ENCODE measurements around the gene PRRX2.
A peak's percentile ranks its signal among the peaks of the same experiment; 100 is the strongest.
"Not testable (repeated sequence)": the region's sequence is repeated elsewhere in the genome, so short reads cannot be mapped to it uniquely, and the experiment has no call there.

The PRRX2 gene

GRCh38 chr9:129748249-129748648 is 82.8 kb downstream of the PRRX2 start:
- no peak overlapping the region for H3K4me3 ChIP-seq (ENCODE audit: low read length in 2 of 2)
- no peaks in the 10 kb centered on the region for H3K36me3 ChIP-seq (ENCODE audit: control insufficient read depth in 2 of 2, insufficient read depth in 2 of 2, low read length in 2 of 2)
- H3K27me3 ChIP-seq (ENCODE audit: control insufficient read depth in 1 of 2, insufficient read depth in 2 of 2, low read length in 2 of 2) = peaks cover 0 to 2% of the 10 kb centered on the region in 2 donors
- H3K4me1 ChIP-seq (ENCODE audit: control insufficient read depth, insufficient read depth, low read length) = peaks cover 14% of the 10 kb centered on the region
- H3K9ac ChIP-seq (ENCODE audit: low read length in 2 of 2) = no peak overlapping the region
- no peaks in the 10 kb centered on the region for H3K9me3 ChIP-seq (ENCODE audit: control insufficient read depth in 2 of 2, low read length in 2 of 2)
- no peak overlapping the region for H3K27ac ChIP-seq (ENCODE audit: low read length)

- not testable (repeated sequence) for H3K9ac ChIP-seq (ENCODE audit: low read length in 2 of 2); H3K27ac ChIP-seq (ENCODE audit: low read length); H3K4me3 ChIP-seq (ENCODE audit: low read length in 2 of 2); H3K27me3 ChIP-seq (ENCODE audit: control insufficient read depth in 1 of 2, insufficient read depth in 2 of 2, low read length in 2 of 2); H3K9me3 ChIP-seq (ENCODE audit: control insufficient read depth in 2 of 2, low read length in 2 of 2); H3K36me3 ChIP-seq (ENCODE audit: control insufficient read depth in 2 of 2, insufficient read depth in 2 of 2, low read length in 2 of 2)
- H3K4me1 ChIP-seq (ENCODE audit: control insufficient read depth, insufficient read depth, low read length) = peaks cover 15% of the 10 kb centered on the region
Measured at GRCh38 chr9:129749052-129749451, 83.6 kb downstream of the PRRX2 start.

GRCh38 chr9:129749575-129749974 is 84.1 kb downstream of the PRRX2 start:
- no peak overlapping the region for H3K27ac ChIP-seq (ENCODE audit: low read length)
- no peak overlapping the region for H3K9ac ChIP-seq (ENCODE audit: low read length in 2 of 2)
- peaks cover 0 to 2% of the 10 kb centered on the region in 2 donors for H3K27me3 ChIP-seq (ENCODE audit: control insufficient read depth in 1 of 2, insufficient read depth in 2 of 2, low read length in 2 of 2)
- H3K36me3 ChIP-seq (ENCODE audit: control insufficient read depth in 2 of 2, insufficient read depth in 2 of 2, low read length in 2 of 2) = no peaks in the 10 kb centered on the region
- H3K4me1 ChIP-seq (ENCODE audit: control insufficient read depth, insufficient read depth, low read length) = peaks cover 15% of the 10 kb centered on the region
- H3K9me3 ChIP-seq (ENCODE audit: control insufficient read depth in 2 of 2, low read length in 2 of 2) = no peaks in the 10 kb centered on the region
- H3K4me3 ChIP-seq (ENCODE audit: low read length in 2 of 2) = no peak overlapping the region

- Histone ChIP-seq H3K36me3 (ENCODE audit: control insufficient read depth in 2 of 2, insufficient read depth in 2 of 2, low read length in 2 of 2) (no peaks in the 10 kb centered on the region), H3K4me3 (ENCODE audit: low read length in 2 of 2) (no peak overlapping the region), H3K9ac (ENCODE audit: low read length in 2 of 2) (no peak overlapping the region), H3K27me3 (ENCODE audit: control insufficient read depth in 1 of 2, insufficient read depth in 2 of 2, low read length in 2 of 2) (peaks cover 0 to 2% of the 10 kb centered on the region in 2 donors), H3K9me3 (ENCODE audit: control insufficient read depth in 2 of 2, low read length in 2 of 2) (no peaks in the 10 kb centered on the region), H3K27ac (ENCODE audit: low read length) (no peak overlapping the region), H3K4me1 (ENCODE audit: control insufficient read depth, insufficient read depth, low read length) (peaks cover 15% of the 10 kb centered on the region)
Measured at GRCh38 chr9:129750013-129750638, 84.7 kb downstream of the PRRX2 start.

GRCh38 chr9:129751841-129752801 is 86.7 kb downstream of the PRRX2 start:
- Histone ChIP-seq H3K27me3 (ENCODE audit: control insufficient read depth in 1 of 2, insufficient read depth in 2 of 2, low read length in 2 of 2) (peaks cover 0 to 2% of the 10 kb centered on the region in 2 donors), H3K4me3 (ENCODE audit: low read length in 2 of 2) (peak overlapping the region; percentile 45 to 72), H3K9me3 (ENCODE audit: control insufficient read depth in 2 of 2, low read length in 2 of 2) (no peaks in the 10 kb centered on the region), H3K4me1 (ENCODE audit: control insufficient read depth, insufficient read depth, low read length) (peaks cover 15% of the 10 kb centered on the region), H3K27ac (ENCODE audit: low read length) (no peak overlapping the region), H3K36me3 (ENCODE audit: control insufficient read depth in 2 of 2, insufficient read depth in 2 of 2, low read length in 2 of 2) (no peaks in the 10 kb centered on the region), H3K9ac (ENCODE audit: low read length in 2 of 2) (peak overlapping the region; percentile 3 to 58)

GRCh38 chr9:129752900-129753729 is 87.7 kb downstream of the PRRX2 start, which contains the start of gene PTGES:
PTGES (minus strand) TSS chr9:129753042; CDS start chr9:129753012, 30 bp downstream.
- H3K36me3 ChIP-seq (ENCODE audit: control insufficient read depth in 2 of 2, insufficient read depth in 2 of 2, low read length in 2 of 2) = no peaks in the 10 kb centered on the region
- H3K9me3 ChIP-seq (ENCODE audit: control insufficient read depth in 2 of 2, low read length in 2 of 2) = no peaks in the 10 kb centered on the region
- peaks cover 0 to 2% of the 10 kb centered on the region in 2 donors for H3K27me3 ChIP-seq (ENCODE audit: control insufficient read depth in 1 of 2, insufficient read depth in 2 of 2, low read length in 2 of 2)
- peak within 1 kb of the TSS; percentile 45 to 72 for H3K4me3 ChIP-seq (ENCODE audit: low read length in 2 of 2)
- no peak within 1 kb of the TSS for H3K27ac ChIP-seq (ENCODE audit: low read length)
- H3K4me1 ChIP-seq (ENCODE audit: control insufficient read depth, insufficient read depth, low read length) = peaks cover 15% of the 10 kb centered on the region
- peak within 1 kb of the TSS; percentile 3 to 58 for H3K9ac ChIP-seq (ENCODE audit: low read length in 2 of 2)

GRCh38 chr9:129755151-129755550 is 89.7 kb downstream of the PRRX2 start:
- H3K4me1 ChIP-seq (ENCODE audit: control insufficient read depth, insufficient read depth, low read length) = peaks cover 21% of the 10 kb centered on the region
- no peak overlapping the region for H3K9ac ChIP-seq (ENCODE audit: low read length in 2 of 2)
- H3K9me3 ChIP-seq (ENCODE audit: control insufficient read depth in 2 of 2, low read length in 2 of 2) = no peaks in the 10 kb centered on the region
- peaks cover 0 to under 1% of the 10 kb centered on the region in 2 donors for H3K27me3 ChIP-seq (ENCODE audit: control insufficient read depth in 1 of 2, insufficient read depth in 2 of 2, low read length in 2 of 2)
- no peak overlapping the region for H3K27ac ChIP-seq (ENCODE audit: low read length)
- H3K4me3 ChIP-seq (ENCODE audit: low read length in 2 of 2) = no peak overlapping the region
- H3K36me3 ChIP-seq (ENCODE audit: control insufficient read depth in 2 of 2, insufficient read depth in 2 of 2, low read length in 2 of 2) = no peaks in the 10 kb centered on the region

- H3K9me3 ChIP-seq (ENCODE audit: control insufficient read depth in 2 of 2, low read length in 2 of 2) = no peaks in the 10 kb centered on the region
- no peak overlapping the region for H3K4me3 ChIP-seq (ENCODE audit: low read length in 2 of 2)
- no peaks in the 10 kb centered on the region for H3K27me3 ChIP-seq (ENCODE audit: control insufficient read depth in 1 of 2, insufficient read depth in 2 of 2, low read length in 2 of 2)
- H3K36me3 ChIP-seq (ENCODE audit: control insufficient read depth in 2 of 2, insufficient read depth in 2 of 2, low read length in 2 of 2) = no peaks in the 10 kb centered on the region
- H3K4me1 ChIP-seq (ENCODE audit: control insufficient read depth, insufficient read depth, low read length) = peaks cover 21% of the 10 kb centered on the region
- H3K27ac ChIP-seq (ENCODE audit: low read length) = no peak overlapping the region
- H3K9ac ChIP-seq (ENCODE audit: low read length in 2 of 2) = no peak overlapping the region
Measured at GRCh38 chr9:129756191-129756590, 90.7 kb downstream of the PRRX2 start.

- no peaks in the 10 kb centered on the region for H3K9me3 ChIP-seq (ENCODE audit: control insufficient read depth in 2 of 2, low read length in 2 of 2)
- H3K4me3 ChIP-seq (ENCODE audit: low read length in 2 of 2) = no peak overlapping the region
- H3K27ac ChIP-seq (ENCODE audit: low read length) = no peak overlapping the region
- H3K36me3 ChIP-seq (ENCODE audit: control insufficient read depth in 2 of 2, insufficient read depth in 2 of 2, low read length in 2 of 2) = no peaks in the 10 kb centered on the region
- H3K9ac ChIP-seq (ENCODE audit: low read length in 2 of 2) = no peak overlapping the region
- peaks cover 21% of the 10 kb centered on the region for H3K4me1 ChIP-seq (ENCODE audit: control insufficient read depth, insufficient read depth, low read length)
- H3K27me3 ChIP-seq (ENCODE audit: control insufficient read depth in 1 of 2, insufficient read depth in 2 of 2, low read length in 2 of 2) = no peaks in the 10 kb centered on the region
Measured at GRCh38 chr9:129757045-129757444, 91.6 kb downstream of the PRRX2 start.

GRCh38 chr9:129759319-129759718 is 93.9 kb downstream of the PRRX2 start:
- Histone ChIP-seq H3K36me3 (ENCODE audit: control insufficient read depth in 2 of 2, insufficient read depth in 2 of 2, low read length in 2 of 2) (no peaks in the 10 kb centered on the region), H3K27ac (ENCODE audit: low read length) (no peak overlapping the region), H3K9me3 (ENCODE audit: control insufficient read depth in 2 of 2, low read length in 2 of 2) (no peaks in the 10 kb centered on the region), H3K27me3 (ENCODE audit: control insufficient read depth in 1 of 2, insufficient read depth in 2 of 2, low read length in 2 of 2) (no peaks in the 10 kb centered on the region), H3K9ac (ENCODE audit: low read length in 2 of 2) (no peak overlapping the region), H3K4me1 (ENCODE audit: control insufficient read depth, insufficient read depth, low read length) (peaks cover 10% of the 10 kb centered on the region), H3K4me3 (ENCODE audit: low read length in 2 of 2) (no peak overlapping the region)

All from stomach smooth muscle (tissue), 2 donors.